CD4-positive, alpha-beta T cell treated with Interleukin-1 beta for 1 hour (primary cell): Measurements from ENCODE around the gene RMRP.
A peak's percentile ranks its signal among the peaks of the same experiment; 100 is the strongest.

Experiments
- DNase-seq, 2 donors: peaks; one replicate each; pipeline ENCODE4 v3.0.0-alpha.2; 2020 to 2022

RMRP gene

DNA sequence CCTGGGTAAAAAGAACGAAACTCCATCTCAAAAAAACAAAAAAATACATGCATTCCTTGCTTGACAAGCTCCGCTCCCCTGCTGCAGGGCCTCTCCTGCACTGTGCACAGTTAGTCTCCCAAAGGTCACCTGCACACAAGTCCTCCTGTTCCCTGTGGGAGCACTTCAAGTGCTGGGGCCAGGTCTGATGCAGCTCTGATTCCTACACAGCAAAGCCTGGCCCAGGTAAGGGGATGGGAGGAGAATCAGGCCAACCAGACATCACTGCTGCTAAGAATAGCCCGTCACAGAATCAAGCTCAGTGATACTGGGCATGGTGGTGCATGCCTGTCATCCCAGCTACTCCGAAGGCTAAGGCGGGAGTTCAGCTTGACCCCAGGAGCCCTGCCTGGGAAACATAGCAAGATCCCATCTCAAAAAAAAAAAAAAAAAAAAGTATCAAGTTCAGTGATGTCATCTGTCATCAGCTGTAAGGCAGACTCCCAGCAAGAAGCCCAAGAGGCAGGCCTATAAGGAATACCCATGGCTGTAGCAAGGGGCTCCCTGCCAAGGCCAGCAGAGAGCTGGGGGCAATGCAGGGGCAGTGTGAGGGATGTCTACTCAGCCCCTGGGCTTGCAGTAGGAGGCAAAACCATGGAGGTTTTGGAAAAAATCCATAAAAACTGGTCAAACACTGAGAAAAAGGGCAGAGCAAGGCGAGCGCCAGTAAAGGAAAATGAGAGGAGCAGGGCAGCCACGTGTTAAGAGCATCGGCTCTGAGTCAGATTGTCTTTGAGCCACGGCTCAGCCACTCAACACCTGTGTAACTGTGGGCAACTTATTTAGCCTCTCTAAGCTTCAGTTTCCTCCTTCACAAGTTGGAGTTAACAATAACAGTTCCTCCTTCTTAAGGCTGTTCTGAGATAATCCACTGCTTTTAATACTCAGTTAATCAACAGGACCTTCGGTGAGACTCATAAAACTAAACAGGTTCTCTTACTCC is 28.7 kb upstream of the RMRP start:
- no peak for DNase-seq

GRCh38 chr9:35685506-35685905 is 27.7 kb upstream of the RMRP start:
- DNase-seq = no peak

- DNase-seq = no peak
Measured at GRCh38 chr9:35684921-35685320, 27.1 kb upstream of the RMRP start.

- no peak for DNase-seq
Measured at GRCh38 chr9:35683323-35683722, 25.5 kb upstream of the RMRP start.

DNA sequence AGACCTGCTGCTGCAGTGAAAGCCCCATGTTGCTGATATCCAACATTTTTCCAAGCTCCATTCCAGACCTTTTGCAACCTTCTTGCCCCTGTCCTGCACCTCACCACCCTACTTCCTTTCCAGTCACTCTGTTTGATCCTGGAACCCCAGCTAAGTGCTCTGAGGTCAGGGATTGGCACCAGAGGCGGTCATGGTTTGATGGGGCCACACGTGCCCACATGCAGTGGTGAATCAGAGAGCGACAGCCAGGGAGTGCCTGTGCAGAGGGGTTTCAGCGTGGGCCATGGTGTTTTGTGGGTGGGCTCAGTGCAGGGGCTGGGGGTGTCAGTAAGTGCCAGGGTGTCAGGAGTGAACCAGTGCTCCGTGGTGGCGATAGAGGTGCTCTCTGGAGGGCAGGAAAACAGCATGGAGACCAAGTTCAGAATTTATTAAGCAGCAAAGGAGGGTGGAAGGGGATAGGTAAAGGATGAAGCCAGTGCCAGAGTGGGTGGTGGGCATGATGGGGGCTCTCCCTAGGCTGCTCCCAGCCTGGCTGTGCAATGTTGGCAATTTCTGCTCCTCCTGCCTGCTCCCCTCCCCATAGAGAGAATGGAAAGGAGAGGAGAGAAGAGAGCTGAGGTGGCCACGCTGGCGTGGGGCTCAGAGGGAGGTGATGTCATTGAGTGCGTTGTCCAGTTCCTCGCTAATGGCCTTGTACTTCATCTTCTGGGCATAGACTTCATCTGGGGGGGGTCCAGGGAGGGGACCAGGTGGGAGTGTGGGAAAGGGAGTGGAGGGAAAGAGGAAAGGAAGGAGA is 24.9 kb upstream of the RMRP start:
- no peak for DNase-seq

DNA sequence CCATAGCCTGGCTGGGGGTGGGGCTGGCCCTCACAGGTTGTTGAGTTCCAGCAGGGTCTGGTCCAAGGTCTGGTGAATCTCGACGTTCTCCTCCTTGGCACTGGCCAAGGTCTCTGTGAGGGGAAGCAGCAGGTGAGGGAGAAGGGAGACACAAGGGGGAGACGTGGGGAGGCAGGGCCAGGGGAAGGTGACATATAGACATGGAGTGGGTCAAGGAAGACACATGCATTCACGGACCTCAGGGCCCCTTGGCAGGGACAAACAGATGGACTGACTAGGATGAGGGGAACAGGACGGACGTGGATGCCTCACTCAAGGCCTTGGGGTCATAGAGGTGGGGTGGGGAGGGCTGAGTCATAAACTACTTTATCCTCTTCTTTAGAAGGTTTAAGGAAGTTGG is 24.2 kb upstream of the RMRP start:
- no peak for DNase-seq

- no peak for DNase-seq
Measured at GRCh38 chr9:35681341-35682002, 23.7 kb upstream of the RMRP start.

DNA sequence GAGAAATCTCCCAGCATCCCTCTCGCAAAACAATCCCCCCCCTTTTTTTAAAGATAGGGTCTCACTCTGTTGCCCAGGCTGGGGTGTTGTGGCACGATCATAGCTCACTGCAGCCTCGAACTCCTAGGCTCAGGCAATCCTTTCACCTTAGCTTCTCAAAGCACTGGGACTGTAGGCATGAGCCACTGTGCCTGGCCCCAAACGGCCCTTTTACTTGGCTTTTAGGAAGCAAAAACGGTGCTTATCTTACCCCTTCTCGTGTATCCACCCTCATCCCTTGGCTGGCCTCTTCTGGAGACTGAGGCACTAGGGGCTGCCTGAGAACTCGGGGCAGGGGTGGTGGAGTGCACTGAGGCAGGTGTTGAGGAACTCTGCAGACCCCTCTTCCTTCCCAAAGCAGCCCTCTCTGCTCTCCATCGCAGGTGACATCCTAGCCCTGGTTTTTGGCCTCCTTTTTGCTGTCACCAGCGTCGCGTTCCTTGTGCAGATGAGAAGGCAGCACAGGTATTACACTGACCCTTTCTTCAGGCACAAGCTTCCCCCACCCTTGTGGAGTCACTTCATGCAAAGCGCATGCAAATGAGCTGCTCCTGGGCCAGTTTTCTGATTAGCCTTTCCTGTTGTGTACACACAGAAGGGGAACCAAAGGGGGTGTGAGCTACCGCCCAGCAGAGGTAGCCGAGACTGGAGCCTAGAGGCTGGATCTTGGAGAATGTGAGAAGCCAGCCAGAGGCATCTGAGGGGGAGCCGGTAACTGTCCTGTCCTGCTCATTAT is 22.7 kb upstream of the RMRP start:
- DNase-seq = no peak

DNA sequence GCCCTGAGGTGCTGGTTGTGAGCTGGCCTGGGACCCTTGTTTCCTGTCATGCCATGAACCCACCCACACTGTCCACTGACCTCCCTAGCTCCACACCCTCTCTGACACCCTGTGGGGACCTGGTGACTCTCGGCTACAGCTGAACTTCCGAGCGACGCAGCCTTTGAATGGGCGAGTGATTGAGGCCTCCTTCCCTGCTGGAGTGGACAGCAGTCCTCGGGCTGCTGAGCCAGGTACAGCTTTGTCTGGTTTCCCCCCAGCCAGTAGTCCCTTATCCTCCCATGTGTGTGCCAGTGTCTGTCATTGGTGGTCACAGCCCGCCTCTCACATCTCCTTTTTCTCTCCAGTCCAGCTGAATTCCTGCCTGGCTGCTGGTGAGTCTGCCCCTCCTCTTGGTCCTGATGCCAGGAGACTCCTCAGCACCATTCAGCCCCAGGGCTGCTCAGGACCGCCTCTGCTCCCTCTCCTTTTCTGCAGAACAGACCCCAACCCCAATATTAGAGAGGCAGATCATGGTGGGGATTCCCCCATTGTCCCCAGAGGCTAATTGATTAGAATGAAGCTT is 22.0 kb upstream of the RMRP start:
- DNase-seq = no peak

GRCh38 chr9:35679091-35679490 is 21.3 kb upstream of the RMRP start:
- no peak for DNase-seq

- peak; percentile 26 to 37 for DNase-seq
Measured at GRCh38 chr9:35675732-35676392, 18.0 kb upstream of the RMRP start.

- DNase-seq = no peak
Measured at GRCh38 chr9:35675204-35675603, 17.4 kb upstream of the RMRP start.

DNA sequence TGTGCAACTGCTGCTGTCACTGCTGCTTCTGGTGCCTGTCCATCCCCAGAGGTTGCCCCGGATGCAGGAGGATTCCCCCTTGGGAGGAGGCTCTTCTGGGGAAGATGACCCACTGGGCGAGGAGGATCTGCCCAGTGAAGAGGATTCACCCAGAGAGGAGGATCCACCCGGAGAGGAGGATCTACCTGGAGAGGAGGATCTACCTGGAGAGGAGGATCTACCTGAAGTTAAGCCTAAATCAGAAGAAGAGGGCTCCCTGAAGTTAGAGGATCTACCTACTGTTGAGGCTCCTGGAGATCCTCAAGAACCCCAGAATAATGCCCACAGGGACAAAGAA is 16.2 kb upstream of the RMRP start:
- no peak for DNase-seq

- no peak for DNase-seq
Measured at GRCh38 chr9:35673132-35674024, 15.6 kb upstream of the RMRP start, which contains the start of gene CA9. CA9 (plus strand) TSS chr9:35673928; CDS start chr9:35673960, 32 bp downstream.

DNA sequence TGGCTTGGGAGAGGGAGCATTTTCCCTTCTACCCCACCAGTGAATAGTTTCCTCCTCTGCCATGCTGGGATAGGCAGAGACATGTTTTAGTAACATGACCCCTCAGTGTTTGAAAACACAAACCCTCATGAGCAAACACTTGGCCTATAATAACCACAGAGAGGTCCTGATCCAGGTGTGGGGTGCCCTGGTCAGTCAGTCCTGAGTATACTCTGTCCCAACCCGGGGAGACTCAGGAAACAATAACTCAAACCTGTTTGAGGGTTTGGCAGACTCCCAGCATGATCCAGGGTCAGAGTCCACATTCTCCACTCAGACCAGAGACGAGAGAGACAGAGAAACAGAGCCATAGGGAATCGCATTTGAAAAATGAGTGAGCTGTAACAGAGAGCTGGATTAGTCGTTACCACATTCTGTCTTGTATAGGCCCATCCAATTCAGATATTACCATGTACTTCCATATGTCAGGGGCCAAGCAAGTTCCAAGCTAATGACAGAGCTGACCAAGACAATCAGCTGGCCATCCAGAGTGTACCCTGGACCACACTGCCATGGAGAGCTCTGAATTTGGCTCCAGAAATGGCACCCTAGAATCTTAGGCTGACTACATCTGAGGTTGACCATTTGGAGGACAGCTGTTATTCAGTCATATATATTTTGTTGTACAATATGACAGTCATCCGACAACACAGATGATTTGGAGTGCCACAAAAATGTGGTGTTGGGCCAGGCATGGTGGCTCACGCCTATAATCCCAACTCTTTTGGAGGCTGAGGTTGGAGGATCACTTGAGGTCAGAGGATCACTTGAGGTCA is 11.7 kb upstream of the RMRP start:
- DNase-seq = no peak

DNA sequence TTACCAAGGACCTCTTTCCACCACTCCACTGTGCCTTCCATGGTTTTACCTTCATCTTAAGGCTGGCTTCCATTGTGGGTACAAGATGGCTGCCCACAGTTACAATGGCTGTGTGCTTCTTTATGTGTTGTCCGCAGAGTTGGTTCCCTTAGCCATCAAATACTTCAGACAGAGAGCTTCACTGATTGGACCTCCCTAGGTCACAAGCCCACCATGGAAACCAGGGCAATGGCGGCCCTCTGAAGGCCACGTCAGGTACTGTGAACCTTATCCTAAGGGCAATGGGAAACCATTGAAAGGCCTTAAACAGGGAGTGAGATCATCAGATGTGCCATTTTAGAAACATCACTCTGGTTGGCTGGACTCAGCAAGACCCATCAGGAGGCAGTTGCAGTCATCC is 10.1 kb upstream of the RMRP start:
- no peak for DNase-seq

DNA sequence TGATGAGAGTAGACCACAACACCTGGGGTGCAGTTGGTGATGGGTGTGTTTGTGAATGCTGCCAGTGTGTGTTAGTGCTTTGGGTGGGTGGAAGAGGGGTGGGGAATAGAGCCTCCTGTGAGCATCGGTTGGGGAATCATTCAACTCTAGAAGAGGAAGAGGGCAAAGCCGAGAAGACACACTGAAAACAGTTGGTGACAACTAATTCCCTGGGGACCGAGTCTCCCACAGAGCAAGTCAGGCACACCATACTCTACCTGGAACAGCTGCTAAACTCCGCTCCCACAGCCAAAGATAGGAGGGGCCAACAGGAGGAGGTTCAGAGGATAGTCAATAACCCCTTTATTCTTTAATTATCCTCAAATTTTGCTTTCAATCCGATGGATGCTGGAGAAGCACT is 8.7 kb upstream of the RMRP start:
- DNase-seq = no peak

GRCh38 chr9:35666045-35666444 is 8.2 kb upstream of the RMRP start:
- DNase-seq = no peak

GRCh38 chr9:35665471-35665818 is 7.6 kb upstream of the RMRP start:
- DNase-seq = no peak
